Hematopoietic multipotent progenitor cell treated with erythropoietin and hydrocortisone succinate and interleukin-3 and kit ligand, for 6 days (in vitro differentiated cells): ENCODE data around the gene SQSTM1.
A peak's percentile ranks its signal among the peaks of the same experiment; 100 is the strongest.
"Not testable (repeated sequence)": the region's sequence is repeated elsewhere in the genome, so short reads cannot be mapped to it uniquely, and the experiment has no call there.

Source experiments
- DNase-seq: peaks from one replicate; pipeline ENCODE4 v3.0.0-alpha.2; 2015

SQSTM1 gene

DNA sequence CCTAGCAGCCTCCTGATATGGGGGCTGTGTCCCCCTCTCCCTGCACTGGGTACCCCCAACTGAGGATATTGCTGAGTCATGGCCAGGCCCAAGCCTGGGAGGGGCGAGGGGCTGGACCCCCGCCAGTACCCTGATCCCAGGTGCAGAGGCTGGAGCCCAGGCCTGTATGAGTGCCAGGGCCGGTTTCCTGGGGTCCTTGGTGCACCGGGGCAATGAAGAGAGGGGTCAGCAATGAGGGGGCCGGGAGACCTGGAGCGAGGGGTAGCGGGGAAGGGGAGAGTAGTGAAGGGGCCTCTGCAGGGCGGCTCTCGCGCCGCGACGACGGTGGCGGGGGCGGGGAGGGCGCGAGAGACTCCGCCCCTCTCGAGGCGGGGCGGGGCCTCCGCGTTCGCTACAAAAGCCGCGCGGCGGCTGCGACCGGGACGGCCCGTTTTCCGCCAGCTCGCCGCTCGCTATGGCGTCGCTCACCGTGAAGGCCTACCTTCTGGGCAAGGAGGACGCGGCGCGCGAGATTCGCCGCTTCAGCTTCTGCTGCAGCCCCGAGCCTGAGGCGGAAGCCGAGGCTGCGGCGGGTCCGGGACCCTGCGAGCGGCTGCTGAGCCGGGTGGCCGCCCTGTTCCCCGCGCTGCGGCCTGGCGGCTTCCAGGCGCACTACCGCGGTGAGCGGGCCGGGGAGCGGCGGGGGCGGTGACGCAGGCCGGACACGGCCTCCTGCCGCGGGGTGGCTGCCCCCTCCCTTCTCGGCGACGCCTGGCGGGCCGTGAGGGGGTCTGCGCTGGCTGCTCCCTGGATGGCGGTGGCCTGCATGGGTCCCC, at the start of gene SQSTM1:
Gene SQSTM1 (plus strand): TSS at position 423 of the 815 bp plus-strand sequence. CDS start 32 bp downstream, at position 455.
- peak; percentile 86 for DNase-seq

DNA sequence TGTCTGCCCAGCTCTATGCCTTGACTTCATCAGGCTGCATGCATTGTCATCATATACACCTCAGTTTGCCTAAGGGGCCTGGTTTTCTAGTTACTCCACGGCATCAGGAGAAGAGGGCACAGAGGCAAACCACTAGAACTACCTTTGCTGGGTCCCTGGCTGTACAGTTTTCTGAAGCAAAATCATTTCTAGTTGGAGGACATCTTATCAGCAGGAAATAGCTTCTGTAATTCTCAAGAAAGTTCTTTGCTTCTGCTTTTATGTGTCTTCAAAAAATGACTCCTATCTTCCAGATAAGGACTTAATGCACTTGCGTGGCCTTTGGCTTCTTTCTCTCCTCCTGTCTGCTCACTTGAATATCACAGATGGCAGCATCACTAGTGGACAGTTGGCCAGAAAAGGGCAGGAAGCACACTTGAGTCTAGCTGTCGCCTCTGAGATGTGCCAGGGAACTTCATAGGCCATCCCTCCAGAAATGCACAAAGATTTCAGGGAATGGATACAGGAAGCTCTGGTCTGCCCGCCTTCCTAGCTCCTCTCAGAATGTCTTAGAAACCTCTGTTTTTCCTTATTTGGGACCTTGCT, 49.3 kb upstream of the SQSTM1 start:
- DNase-seq, result peak; percentile 76

DNA sequence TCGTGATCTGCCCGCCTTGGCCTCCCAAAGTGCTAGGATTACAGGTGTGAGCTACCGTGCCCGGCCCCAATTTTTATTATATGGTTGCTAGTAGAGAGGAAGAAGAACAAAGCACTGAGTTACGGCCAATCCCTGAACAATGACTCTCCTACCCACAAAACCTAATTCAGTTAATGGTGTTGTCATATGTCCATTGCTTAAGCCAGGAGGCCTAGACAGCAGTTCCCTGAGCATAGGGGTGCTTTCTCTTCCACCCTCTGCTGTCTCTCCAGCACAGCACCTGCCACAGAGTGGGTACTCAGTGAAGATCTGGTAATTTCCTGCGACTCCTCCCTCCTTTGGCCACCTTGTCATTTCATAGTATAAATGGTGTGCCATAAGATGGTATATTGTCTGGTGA, 48.4 kb upstream of the SQSTM1 start:
- DNase-seq, result peak; percentile 67

DNA sequence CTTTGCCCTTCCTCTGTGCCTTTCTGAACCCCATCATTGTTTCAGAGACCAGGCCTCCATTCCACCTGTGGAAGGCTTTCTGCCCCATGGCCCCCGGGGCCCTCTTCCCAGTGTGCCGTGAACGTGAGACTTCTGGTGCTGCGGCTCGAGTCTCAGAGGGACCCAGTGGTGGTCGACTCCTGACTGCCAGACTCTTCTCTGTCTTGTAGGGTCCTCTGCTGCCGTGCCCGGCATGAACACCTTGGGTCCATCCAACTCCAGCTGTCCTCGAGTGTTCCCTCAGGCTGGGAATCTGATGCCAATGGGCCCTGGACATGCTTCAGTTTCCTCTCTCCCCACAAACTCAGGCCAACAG, 47.0 kb upstream of the SQSTM1 start:
- DNase-seq, result no peak

DNA sequence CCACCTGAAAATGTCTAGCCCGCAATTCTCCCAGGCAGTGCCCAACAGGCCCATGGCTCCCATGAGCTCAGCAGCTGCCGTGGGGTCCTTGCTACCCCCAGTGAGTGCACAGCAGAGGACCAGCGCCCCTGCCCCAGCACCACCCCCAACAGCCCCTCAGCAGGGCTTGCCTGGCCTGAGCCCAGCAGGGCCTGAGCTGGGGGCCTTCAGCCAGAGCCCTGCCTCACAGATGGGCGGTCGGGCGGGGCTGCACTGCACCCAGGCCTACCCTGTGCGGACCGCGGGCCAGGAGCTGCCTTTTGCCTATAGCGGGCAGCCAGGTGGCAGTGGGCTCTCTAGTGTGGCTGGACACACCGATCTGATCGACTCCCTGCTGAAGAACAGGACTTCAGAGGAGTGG, 46.3 kb upstream of the SQSTM1 start:
- no peak for DNase-seq

DNA sequence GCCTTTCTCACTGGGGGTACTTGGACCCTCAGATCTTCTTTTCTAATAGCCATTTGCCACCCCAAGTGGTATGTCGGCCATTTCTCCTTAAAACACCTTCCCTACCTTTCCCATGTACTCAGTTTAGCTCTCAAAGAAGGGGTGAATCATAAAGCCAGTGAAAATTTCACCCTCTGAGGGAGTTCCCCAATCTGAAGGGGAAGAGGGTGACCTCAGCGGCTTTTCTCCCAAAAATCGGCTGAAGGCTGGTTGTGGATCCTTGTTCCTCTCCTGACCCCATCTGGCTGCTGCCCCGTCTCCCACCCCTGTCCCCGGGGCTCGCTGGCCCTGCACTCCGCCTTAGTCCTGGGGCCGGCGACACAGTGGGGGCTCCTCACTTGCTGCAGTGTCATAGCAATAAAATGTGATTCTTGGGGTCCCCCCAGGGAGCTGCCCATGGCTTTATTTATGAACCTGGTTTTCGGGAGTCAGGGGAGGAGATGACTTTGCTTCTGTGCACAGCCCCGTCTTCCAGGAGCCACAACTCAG, 44.2 kb upstream of the SQSTM1 start:
- no peak for DNase-seq

DNA sequence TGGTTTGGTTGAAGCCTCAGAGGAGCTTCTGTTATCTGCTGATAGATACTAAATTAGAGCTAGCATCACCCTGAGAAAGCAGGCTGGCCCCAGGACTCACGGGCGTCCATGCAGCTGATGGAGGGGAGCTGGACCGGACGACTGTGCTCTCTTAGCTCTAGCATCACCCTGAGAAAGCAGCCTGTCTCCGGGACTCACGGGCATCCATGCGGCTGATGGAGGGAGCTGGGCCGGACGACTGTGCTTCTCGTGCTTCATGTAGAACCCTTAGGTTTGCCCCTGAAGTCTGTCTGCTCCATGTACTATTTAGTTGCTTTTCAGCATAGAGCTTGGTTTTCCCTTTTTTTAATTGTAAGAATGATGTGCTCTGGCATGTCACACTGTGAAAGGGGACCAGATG, 43.2 kb upstream of the SQSTM1 start:
- no peak for DNase-seq

DNA sequence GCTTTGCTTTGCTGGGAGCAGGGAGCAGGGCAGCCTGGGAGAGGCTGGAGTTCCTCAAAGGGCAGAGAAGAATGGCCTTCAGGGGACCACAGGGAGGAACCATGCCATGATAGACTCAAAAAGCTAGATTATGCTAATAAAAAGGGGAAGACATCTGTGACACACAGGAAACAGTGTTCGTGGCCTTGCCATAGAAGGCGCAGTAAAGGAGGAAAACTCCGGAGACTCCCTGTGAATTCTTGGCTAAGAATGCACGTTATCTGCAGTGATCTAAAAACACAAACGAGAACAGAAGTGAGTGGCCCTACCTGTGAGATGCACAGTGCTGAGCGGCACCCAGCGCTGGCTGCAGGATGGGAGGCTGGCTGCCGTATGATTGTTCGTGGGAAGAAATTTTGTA, 42.8 kb upstream of the SQSTM1 start:
- DNase-seq, result no peak

DNA sequence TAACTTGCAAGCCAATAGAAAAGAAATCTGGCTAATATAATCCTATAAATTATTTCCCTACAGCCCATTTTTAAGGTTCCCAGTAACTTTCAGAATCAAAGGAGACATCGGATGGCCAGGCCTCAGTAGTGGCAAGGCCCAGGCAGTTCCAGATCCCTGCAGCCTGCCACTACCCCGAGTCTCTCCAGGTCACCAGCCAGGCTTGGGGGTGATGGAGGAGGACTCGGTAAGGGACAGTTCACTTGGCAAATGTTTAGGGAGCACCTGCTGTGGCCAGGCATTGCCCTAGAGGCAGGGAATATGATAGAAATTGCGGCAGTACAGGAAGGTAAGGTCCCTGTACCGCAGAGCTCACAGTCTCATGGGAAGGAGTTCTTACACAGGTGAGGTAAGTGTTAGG, 42.1 kb upstream of the SQSTM1 start:
- no peak for DNase-seq

DNA sequence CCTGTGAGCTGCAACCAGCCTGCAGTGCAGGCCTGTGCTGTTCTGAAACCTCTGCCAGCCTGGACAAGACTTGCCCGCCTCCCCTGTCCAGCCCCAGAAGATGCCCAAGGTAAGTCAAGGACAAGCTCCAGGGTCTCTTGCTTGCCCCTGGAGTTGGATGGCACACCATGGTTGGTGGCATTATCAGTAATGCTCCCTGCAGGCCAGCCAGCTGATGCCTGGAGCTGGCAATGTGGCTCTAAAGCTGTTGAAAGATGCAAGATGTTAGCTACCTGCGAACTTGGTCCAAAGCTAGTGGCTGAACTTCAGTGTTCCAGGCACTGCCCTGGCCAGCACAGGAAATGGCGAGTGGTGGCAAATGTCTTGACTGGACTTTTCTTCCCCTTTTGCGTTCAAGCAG, 40.9 kb upstream of the SQSTM1 start:
- no peak for DNase-seq

DNA sequence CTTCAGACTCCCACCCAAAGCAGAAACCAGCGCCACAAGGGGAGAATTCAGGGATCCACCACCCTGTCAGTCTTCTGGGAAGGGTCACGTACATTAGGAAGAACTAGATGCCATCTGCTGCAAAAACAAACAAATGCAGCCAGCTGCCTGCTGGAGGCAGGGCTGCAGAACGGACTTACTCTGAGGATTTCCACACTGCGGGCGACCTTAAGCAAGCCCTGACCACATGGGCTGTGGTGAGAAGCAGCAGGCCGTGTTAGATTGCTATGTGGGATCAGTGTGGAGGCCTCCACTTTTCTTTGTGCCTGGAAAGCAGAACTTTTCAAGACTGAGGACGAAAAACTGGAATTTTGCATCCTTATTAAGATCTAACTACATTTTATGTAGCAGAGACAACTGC, 40.3 kb upstream of the SQSTM1 start:
- peak; percentile 74 for DNase-seq

DNA sequence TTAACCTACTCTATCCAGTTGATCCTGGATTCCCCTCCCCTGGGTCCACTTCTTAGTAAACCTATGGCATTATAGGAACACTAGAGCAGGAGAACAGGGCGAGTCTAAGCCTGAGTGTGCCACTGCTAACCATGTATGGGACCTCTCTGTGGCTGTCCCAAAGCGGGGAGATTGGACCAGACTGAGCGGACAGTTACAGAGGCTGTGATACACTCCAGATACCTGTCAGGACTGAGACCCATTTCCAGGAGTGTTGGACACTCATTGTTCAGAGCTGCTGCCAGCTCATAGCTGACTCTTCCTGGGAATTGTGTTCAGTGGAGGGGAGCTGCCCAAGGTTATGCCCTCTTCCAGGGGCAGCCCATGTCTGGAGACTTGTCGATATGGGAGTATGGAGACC, 38.9 kb upstream of the SQSTM1 start:
- DNase-seq, result no peak

DNA sequence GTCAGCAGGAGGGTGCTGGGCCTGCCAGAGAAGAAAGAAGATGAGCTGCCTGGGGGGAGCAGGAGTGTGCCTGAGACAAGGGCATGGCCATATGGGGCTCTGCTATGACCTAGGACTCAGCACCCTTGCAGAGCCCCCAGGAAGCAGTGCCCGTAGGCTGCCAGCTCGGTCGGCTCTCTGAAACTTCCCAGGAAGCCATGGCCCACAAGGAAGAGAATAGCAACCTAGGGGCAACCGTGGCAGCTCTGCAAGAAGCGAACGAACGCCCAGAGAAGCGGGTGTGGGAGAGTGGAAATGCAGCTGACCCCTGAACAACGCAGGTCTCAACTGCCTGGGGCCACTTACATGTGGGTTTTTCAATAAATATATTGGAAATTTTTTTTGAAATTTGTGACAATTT, 37.6 kb upstream of the SQSTM1 start:
- DNase-seq, result no peak

DNA sequence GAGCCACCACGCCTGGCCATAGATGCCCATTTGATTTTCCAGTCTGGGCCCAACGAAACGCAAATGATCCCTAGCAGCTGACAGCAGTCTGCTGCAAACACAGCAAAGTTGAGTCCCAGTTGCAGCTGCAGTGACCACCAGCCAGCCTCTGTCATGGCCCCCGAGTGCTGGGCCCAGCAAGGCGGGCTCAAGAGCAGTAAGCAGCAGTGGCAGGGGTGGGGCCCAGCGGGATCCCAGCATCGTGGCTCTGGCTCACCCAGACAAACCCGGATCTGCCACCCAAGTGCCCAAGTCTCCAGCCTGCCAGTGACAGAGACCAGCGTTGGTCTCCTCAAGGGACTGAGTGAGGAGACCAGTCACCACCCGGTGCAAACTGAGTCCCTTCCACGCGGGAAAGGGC, 33.8 kb upstream of the SQSTM1 start:
- DNase-seq, result no peak

DNA sequence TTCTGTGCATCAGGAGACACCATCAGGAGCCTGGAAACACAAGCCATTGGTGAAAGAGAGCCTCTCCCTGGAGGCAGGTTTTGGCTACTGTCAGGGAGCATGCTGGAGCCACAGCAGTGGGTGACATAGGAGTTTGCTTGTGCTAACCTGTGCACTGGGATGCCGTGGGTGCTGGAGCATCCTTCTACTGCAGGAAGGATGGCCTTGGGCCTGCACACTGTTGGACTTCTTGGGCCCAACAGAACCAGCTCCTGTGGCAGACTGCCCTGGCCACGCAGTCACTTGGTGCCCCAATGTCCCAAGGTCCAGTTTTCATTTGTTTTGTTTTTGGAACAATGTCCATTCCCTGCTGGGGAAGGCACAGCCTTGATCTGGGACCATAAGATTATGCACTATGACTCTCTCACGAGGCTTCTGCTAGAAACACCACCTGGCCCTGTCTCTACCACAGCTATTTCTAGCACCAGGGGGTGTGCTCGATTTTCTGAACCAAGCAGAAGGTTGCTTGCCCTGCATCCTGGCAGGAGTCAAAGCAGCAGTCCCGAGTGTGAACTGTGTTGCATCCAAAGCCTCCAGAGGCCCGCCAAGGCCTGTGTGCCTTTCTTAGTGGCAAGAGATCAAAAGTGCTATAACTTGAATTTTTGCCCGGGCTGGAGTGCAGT, 32.4 kb upstream of the SQSTM1 start:
- DNase-seq, result no peak

DNA sequence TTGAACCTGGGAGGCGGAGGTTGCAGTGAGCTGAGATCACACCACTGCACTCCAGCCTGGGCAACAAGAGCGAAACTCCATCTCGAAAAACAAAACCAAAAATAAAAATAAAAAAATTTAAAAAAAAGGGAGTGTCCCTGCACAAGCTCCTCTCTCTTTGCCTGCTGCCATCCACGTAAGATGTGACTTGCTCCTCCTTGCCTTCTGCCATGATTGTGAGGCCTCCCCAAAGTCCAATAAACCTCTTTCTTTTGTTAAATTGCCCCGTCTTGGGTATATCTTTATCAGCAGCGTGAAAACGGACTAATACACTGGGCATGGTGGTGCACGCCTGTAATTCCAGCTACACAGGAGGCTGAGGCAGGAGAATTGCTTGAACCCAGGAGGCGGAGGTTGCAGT, 31.4 kb upstream of the SQSTM1 start:
- not testable (repeated sequence) for DNase-seq

DNA sequence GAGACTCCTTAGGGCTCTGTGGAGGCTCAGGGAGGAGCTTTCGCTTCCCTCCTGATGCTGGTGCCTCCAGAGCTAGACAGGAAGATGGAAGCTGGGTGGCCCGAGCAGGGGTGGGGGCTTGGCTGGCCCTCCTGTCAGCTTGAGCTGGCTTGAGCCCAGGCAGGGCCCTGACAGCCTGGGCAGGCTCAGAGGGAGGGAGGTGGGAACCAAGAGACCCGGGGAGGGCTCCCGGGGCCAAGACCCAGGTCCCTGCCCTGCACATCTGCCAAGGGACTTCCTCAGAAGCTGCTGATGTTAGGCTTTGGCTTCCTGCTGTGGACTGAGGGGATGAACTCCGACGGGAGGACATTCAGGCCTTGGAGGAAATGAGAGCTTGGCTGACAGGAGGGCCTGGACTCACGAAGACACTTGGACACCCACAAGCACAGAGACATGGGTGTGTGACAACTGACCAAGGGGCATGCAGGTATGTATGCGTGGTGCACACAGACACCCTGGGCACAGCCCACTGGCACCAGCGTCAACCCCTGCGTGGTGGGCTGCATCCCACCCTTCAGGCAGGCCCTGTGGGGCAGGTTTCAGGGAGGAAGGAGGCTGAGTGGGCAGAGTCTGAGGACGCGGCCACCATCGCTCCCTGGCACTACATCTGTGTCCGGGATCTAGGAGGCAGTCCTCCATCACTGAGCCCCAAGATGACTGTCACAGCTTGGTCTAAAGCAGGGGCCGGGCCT, 28.7 kb upstream of the SQSTM1 start:
- DNase-seq, result no peak

DNA sequence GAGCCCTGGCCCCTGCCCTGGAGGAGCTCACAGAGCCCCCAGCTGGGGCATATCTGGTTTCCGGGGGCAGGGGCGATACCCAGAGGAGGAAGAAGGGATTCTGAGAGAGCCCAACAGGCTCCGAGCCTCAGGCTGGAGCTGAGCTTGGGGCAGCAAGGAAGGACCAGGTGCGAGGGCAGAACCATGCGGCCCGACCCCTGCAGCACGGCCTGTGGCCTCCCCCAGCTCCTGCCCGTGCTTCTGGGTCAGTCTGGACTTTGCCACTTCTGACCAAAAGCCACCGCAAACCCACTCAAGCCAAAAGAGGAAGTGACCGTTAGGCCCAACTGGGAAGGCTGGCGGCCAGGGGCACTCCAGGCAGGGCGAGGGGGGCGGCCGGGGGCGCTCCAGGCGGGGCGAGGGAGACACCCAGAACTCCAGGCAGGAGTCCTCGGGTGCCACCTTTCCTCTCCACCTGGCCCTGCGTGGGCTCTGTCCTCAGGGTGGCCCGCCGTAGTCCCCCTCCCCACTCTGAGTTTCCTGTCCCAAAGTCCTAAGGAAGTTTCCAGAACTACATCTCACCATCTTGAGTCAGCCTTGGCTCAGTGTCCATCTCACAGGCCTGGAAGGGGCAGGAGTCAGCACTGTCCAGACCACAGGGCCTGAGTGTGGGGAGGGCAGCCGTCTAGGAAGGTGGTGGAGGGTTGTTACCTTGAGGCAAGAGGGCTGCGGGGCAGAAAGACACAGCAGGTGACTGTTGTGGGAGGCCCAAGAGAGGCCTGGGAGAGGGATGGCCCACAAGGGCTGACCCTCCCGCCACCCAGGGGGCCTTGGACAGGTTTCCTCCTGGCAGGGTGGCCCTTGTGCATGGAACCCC, 27.9 kb upstream of the SQSTM1 start:
- DNase-seq, result peak; percentile 50

DNA sequence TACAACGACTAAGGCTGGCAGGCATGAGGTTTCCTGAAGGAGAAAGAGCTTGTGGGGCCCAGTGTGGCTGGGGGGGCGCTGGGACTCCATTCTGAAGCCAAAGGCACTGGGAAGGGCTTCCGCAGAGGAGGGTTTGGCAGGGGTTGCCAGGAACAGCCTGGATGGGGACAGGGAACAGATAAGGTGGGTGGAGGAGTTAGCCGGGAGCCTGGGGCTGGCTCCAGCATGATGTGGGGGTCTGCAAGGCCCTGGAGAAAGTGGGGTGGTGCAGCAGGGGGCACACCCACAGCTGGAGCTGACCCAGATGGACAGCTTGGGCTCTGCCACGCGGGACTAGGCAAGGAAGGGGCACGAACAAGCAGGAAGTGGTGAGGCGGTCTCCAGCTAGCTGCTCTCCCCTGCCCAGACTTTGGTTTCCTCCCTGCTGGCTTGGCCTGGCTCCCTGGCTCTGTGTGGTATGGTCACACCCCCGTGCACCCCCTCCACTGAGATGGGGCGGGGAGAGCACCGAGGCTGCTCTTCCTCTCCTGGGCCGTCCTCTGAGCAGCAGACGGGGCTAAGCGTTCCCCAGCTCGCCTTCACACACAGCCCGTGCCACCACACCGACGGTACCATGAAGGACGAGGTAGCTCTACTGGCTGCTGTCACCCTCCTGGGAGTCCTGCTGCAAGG, 27.1 kb upstream of the SQSTM1 start, which contains the start of gene LTC4S:
Gene LTC4S (plus strand): TSS at position 519 of the 672 bp plus-strand sequence. CDS start 95 bp downstream, at position 614.
- DNase-seq, result peak; percentile 95

DNA sequence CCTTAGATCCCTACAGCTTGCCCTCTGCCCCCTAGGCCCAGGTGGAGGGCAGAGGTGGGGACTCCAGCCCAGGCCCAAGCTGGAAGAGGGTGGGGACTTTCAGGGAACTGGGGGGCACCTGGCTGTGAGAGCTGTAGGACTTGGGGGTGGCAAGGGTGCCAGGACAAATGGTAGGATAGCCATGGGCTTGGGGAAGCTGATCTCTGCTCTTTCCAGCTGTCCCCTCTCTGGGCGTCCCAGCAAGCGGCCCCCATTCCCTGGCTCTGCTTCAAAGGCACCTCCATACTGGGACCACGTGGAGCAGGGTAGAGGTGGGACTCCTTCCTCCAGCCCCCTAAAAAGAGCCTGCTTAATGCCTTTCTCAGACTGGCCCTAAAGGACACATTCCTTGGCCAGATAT, 26.5 kb upstream of the SQSTM1 start:
- no peak for DNase-seq

DNA sequence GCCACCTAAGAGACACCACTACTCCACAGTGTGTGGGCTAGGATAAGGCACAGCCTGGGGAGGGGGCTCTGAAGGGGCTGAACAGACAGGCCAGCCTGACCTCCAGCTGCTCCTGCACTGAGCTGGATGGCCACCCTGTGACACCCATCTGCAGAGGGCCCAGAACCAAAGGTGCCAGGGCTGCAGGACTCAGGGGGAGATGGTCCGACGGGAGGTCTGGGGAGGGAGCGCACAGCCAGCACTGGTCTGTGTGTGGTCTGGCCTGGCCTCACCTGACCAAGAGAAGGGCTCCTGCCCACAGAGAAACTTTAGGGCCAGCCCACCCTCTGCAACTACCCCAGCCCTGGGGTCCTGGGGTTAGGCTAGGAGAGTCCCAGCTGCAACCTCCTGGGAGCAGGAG, 26.1 kb upstream of the SQSTM1 start:
- no peak for DNase-seq
